Kasumi-1 (cell line): ENCODE results near the gene SMPD3.

ENCODE experiments used
- DNase-seq, 2 experiments: peaks; one replicate each; lab custom pipeline; 2025; lab: John Stamatoyannopoulos, UW

Gene SMPD3

GRCh38 chr16:68369697-68370580 is 78.4 kb downstream of the SMPD3 start:
- peak; percentile 40 to 54 for DNase-seq

DNA sequence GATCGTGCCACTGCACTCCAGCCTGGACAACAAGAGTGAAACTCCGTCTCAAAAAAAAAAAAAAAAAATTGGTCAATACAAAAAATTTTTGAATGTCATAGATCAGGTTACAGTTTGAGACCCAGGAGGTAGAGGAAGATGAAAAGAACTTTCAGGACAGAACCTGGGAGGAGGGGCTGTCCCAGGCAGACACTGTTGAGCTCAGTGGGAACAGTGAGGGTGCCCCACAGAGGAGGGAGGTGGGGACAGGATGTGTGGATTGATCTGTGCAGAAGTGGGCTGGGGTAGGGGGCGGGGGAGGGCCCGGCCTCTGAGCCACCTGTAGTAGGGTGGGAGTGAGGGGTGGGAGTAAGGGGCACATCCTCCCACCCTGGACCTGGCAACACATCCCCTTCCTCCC is 79.1 kb downstream of the SMPD3 start:
- DNase-seq: no peak

GRCh38 chr16:68368301-68368888 is 79.9 kb downstream of the SMPD3 start:
- DNase-seq: no peak

- DNase-seq: no peak
Measured at GRCh38 chr16:68367891-68368290, 80.4 kb downstream of the SMPD3 start.

- no peak for DNase-seq
Measured at GRCh38 chr16:68367440-68367839, 80.9 kb downstream of the SMPD3 start.

- peak; percentile 44 to 63 for DNase-seq
Measured at GRCh38 chr16:68367030-68367429, 81.3 kb downstream of the SMPD3 start.

GRCh38 chr16:68366062-68366461 is 82.2 kb downstream of the SMPD3 start:
- DNase-seq: no peak

GRCh38 chr16:68365167-68365817 is 83.0 kb downstream of the SMPD3 start:
- DNase-seq: no peak

GRCh38 chr16:68364561-68364998 is 83.7 kb downstream of the SMPD3 start:
- no peak for DNase-seq

DNA sequence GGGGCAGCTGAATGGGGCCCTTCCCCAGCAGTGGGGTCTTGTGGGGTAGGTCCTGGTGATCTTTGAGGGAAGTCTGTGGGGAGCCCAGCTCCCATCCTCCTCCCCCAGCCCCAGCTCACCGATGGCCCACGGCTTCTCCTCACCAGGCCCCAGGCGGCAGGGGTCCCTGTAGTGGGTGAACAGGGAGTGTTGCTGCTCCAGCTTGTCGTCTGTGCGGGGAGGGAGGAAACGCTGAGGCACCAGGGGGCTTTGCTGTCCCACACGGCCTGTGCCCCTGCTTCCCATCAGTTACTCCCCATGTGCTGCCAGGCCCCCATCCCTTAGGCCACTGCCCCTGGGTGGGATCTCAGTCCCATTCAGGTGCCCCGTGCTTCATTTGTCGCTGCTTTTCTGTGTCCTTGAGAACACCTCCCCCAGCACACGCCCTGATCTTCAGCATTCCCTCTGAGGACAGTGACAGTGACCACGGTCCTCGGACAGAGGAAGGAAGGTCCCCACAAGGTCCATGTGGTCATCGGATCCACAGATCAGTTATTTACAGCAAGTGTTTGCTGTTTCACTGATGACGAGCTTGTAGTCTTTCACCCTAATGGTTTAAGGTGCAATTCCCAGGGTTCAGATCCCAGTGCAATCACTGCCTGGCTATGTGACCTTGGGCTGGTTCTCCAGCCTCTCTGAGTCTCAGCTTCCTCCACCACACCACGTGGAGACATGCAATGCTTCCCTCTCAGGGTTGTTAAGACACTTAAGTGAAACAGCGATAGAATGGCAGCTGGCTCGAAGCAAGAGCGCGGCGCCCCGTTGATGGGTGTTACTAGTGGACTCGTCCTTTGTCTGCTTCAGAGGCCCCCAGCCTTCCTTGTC is 84.4 kb downstream of the SMPD3 start:
- no peak for DNase-seq

DNA sequence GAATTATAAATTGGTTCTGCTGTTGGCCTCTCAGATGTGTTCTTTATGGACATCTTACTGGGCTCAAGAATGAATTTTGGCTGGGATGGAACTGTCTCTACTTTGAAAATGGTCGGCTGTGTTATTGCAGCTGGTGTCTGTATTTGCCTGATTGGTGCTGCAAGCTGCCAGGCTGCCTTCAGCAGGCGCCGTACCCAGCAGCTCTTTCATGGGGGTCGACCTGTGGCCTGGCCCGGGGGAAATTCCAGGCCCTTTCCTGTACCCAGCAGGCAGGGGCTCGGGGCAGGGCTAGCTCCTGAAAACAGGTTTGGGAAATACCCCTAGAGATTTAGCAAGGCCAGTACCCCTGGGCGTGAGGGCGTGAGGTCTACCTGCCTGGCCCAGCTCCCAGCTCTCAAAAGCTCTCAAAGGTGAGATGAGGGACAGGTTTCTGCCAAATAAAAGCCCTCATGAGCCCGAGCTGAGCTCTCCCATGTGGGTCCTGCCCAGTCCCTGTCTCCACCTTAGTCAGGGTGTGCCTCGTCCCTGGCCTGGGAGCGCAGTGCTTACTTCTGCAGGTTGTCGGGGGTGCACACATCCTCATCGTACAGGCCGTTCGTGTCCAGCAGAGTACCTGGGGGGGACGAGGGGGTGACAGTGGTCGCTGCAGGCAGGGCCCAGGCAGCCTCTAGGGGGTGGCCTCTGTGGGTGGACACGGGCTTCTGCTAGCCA is 85.2 kb downstream of the SMPD3 start:
- no peak for DNase-seq

GRCh38 chr16:68362262-68362913 is 85.9 kb downstream of the SMPD3 start:
- DNase-seq: no peak

DNA sequence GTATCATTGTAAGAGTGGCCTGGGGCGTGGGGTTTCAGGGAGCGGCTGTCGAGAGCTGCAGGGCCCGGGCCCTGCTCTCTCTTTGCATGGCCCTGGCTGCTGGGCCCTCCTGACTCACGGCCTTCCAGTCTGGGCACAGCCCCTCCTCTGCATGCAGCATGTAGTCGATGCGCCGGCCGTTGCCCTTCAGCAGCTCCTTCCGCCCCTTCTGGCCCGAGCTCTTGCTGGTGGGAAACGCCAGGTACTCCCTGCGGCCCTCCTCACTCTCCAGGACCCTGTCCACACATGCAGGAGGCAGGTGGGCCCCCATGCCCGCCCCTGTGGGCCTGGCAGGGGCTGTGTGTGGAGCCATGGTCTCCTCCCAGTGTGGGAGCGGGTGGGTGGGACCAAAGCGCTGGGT is 86.8 kb downstream of the SMPD3 start:
- DNase-seq: no peak

DNA sequence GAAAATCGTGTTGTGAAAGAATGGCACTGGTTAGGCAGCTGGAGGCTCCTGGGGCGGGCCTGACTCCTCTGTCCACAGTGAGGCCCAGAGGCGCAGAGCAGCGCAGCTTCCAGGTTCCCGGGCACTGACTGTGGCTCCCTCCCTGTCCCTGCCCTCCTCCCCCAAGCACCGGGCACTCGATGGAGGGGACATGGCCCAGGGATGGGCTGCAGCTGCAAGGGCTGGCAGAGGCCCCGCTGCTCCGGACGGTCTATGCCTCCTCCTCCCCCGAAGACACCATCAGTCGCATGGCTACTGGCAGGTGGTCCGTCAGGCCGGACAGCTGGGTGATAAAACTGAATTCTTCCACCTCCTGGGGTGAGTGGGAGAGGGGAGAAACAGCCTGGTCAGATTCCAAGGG is 87.4 kb downstream of the SMPD3 start:
- no peak for DNase-seq

- no peak for DNase-seq
Measured at GRCh38 chr16:68360547-68360946, 87.8 kb downstream of the SMPD3 start.

DNA sequence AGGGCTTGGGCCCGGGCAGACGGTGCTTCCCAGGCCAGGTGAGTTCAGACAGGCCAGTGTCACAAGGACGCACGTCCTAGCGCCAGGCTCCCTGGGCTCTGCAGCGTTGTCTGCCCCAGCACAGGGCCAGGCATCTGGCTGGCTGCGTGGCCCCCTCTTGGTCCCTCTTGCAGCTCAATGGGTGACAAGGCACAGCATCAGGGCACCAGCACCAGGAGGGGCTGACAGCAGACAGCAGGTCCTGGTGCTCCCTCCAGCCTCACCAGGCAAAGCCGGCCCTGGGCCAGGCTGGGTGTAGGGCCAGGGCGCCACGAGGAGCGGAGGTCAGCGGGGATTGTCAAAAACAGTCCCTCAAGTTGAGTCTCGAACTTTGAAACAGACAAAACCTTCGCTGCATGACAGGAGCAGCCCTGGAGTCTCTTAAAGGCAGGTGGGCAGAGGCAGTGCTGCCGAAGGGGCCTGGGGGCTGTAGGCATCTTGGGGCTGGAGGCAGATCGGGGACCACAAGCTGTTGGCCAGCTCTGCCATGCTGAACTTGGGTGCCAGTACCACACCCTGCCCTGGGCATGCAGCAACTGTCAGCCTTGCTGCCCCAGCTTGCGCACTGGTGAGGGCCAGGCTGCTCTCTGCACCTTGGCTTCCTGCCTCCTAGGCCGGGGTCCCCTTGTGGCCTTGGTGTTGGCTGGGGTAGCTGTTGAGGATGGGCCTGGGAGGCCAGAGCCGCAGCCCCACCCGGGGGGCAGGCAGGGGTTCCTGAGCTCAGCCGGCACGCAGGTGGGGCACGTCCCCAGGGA is 88.7 kb downstream of the SMPD3 start:
- no peak for DNase-seq

DNA sequence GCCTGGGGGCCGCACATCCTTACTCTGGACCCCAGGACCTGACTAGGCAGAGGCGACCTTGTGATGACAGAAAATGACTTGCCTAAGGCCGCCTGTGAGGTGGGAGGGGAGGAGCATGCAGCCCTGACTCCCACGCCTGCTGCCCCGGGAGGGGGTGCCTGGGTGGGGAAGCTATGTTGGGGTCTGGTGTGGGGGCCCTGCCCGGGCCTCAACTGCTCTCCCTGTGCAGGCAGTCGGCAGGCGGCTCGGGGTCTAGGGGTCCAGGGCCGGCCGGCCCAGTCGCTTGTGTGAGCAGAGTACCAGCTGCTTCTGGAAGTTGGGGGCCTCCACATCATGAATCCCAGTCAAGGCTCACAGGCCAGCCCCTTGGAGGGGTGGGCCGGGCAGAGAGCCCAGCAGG is 89.4 kb downstream of the SMPD3 start:
- no peak for DNase-seq

DNA sequence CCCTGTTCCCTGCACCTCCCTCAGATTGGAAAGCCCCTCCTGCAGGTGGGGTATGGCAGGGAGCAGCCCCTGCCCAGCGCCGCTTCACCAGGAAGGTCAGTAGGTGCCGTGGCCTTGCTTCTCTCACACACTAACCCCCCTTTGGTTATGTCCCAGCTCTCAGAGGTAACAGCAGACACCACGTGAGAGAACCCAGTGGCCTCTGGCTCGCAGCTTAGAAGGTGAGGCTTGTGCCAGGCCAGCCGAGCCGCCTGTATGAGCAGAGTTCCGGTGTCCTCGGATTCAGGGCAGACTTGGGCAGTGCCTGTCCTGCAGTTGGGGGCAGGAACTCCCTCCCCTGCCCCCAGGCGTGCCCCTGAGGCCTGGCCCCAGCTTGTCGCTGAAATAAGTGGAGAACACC is 90.4 kb downstream of the SMPD3 start:
- DNase-seq: no peak

DNA sequence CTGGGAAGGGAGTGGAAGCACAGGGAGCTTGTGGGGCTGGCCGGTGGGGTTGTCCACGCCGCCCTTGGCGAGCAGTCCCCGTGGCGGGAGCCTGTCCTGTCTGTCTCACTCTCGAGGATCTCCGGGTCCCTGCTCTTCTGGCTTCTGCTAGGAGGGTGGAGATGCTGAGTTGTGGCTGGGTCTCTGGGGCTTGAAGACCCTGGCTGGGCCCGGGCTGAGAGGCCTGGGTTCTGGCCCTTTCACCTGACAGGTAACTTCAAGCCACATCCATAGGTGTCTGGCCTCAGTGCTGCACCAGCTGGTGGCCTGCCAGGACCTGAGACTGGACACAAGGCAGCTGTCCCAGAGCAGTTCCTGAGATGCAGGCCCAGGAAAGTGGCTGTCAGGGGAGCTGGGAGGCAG is 90.8 kb downstream of the SMPD3 start:
- DNase-seq: no peak

DNA sequence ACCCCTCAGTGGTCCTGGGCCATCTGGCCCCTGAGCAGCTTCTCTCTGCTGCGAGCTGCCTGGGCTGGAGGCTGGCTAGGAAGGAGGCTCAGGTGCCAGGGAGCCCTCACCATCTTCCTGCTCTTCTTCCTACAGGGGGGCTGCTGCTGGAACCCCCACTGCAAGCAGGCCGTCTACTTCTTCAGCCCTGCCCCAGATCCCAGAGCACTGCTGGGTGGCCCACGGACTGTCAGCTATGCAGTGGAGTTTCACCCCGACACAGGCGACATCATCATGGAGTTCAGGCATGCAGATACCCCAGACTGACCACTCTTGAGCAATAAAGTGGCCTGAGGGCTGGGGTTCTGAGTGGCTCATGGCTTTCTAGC is 91.4 kb downstream of the SMPD3 start:
- DNase-seq: no peak
